ENCODE measurements around the gene OR5M11.

DNA sequence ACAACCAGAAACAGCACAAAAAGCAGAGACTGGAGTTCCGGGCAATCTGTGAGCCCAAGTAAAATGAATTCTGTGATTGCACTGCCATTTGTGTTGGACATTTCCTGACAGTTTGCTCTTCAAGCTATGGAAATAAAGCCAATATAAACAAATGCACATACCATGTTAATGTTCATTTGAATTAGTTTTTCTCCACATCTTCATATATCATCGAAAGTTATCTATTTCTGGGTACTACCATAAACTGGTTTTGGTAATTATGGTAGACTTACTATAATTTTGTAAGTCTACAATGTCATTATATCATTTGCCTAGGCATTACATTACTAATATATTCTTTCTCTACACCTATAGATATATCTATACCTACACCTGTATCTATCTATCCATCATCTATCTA is at the start of gene OR5M11:
- no peak for TF ChIP-seq EZH2 (IDR thresholded peaks at IDR 0.05; ENCODE audit: borderline replicate concordance, low read length)
- TF ChIP-seq, protein P1, sequence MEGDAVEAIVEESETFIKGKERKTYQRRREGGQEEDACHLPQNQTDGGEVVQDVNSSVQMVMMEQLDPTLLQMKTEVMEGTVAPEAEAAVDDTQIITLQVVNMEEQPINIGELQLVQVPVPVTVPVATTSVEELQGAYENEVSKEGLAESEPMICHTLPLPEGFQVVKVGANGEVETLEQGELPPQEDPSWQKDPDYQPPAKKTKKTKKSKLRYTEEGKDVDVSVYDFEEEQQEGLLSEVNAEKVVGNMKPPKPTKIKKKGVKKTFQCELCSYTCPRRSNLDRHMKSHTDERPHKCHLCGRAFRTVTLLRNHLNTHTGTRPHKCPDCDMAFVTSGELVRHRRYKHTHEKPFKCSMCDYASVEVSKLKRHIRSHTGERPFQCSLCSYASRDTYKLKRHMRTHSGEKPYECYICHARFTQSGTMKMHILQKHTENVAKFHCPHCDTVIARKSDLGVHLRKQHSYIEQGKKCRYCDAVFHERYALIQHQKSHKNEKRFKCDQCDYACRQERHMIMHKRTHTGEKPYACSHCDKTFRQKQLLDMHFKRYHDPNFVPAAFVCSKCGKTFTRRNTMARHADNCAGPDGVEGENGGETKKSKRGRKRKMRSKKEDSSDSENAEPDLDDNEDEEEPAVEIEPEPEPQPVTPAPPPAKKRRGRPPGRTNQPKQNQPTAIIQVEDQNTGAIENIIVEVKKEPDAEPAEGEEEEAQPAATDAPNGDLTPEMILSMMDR (IDR thresholded peaks at IDR 0.05; ENCODE audit: low read length) = no peak
